OCI-LY3 (cell line): ENCODE results near the gene AXIN2.

ENCODE experiments used
- EZH2phosphoT487 ChIP-seq: fragments of 200-600 bp; shearing (Covaris generic); IDR thresholded peaks from 2 replicates; pipeline ENCODE4 v1.6.1; 2018; ENCODE audit warnings: antibody characterized with exemption, mixed run types, low read depth
- TF ChIP-seq, protein P1 (sequence below): fragments of 200-600, 300-600 bp; sonication (generic); IDR thresholded peaks from 2 replicates; pipeline ENCODE4 v1.5.1; 2014; ENCODE audit warnings: antibody characterized with exemption, low read length, low read depth

DNA sequence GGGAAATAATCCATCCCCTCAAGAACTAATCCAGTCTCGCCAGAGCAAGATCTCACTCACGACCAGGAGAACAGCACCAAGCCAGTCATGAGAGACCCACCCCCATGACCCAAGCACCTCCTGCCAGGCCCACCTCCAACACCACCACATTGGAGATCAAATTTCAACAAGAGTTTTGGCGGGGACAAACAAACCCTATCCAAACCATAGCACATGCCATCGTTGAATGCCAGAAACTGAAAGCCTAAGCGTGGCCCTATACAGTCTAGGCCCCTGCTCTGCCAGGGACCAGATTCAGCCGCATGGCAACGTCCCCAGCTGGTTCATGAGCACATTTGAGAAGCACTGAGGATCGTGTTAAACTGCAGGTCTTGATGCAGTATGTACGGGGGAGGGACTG lies 57.3 kb downstream of the AXIN2 start:
- TF ChIP-seq, protein P1, sequence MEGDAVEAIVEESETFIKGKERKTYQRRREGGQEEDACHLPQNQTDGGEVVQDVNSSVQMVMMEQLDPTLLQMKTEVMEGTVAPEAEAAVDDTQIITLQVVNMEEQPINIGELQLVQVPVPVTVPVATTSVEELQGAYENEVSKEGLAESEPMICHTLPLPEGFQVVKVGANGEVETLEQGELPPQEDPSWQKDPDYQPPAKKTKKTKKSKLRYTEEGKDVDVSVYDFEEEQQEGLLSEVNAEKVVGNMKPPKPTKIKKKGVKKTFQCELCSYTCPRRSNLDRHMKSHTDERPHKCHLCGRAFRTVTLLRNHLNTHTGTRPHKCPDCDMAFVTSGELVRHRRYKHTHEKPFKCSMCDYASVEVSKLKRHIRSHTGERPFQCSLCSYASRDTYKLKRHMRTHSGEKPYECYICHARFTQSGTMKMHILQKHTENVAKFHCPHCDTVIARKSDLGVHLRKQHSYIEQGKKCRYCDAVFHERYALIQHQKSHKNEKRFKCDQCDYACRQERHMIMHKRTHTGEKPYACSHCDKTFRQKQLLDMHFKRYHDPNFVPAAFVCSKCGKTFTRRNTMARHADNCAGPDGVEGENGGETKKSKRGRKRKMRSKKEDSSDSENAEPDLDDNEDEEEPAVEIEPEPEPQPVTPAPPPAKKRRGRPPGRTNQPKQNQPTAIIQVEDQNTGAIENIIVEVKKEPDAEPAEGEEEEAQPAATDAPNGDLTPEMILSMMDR = no peak
- no peak for TF ChIP-seq EZH2phosphoT487
